ENCODE results near the gene HS2ST1.
"Not testable (repeated sequence)": the region's sequence is repeated elsewhere in the genome, so short reads cannot be mapped to it uniquely, and the experiment has no call there.

Gene HS2ST1

GRCh38 chr1:86955678-86956077 lies 41.2 kb downstream of the HS2ST1 start:
- TF ChIP-seq CTCF (IDR thresholded peaks at IDR 0.05; ENCODE audit: extremely low read depth, missing control alignments), result no peak
- DNase-seq (ENCODE audit: low spot score), result no peak

- TF ChIP-seq CTCF (IDR thresholded peaks at IDR 0.05; ENCODE audit: extremely low read depth, missing control alignments), result no peak
- DNase-seq (ENCODE audit: low spot score), result no peak
These were observed 41.8 kb downstream of the HS2ST1 start for GRCh38 chr1:86956221-86956620.

GRCh38 chr1:86957221-86957620 lies 42.8 kb downstream of the HS2ST1 start:
- DNase-seq (ENCODE audit: low spot score), result no peak
- TF ChIP-seq CTCF (IDR thresholded peaks at IDR 0.05; ENCODE audit: extremely low read depth, missing control alignments), result no peak

- DNase-seq (ENCODE audit: low spot score), result no peak
- no peak for TF ChIP-seq CTCF (IDR thresholded peaks at IDR 0.05; ENCODE audit: extremely low read depth, missing control alignments)
These were observed 46.1 kb downstream of the HS2ST1 start for GRCh38 chr1:86960548-86960947.

- not testable (repeated sequence) for DNase-seq (ENCODE audit: low spot score)
These were observed 49.4 kb downstream of the HS2ST1 start for GRCh38 chr1:86963841-86964240.

GRCh38 chr1:86965012-86965826 lies 50.8 kb downstream of the HS2ST1 start:
- DNase-seq (ENCODE audit: low spot score), result peak; percentile 16
- peak; percentile 16 for TF ChIP-seq CTCF (IDR thresholded peaks at IDR 0.05; ENCODE audit: extremely low read depth, missing control alignments)

GRCh38 chr1:86965827-86966182 lies 51.4 kb downstream of the HS2ST1 start:
- peak; percentile 42 for DNase-seq (ENCODE audit: low spot score)
- TF ChIP-seq CTCF (IDR thresholded peaks at IDR 0.05; ENCODE audit: extremely low read depth, missing control alignments), result no peak

- DNase-seq (ENCODE audit: low spot score), result no peak
- no peak for TF ChIP-seq CTCF (IDR thresholded peaks at IDR 0.05; ENCODE audit: extremely low read depth, missing control alignments)
These were observed 56.5 kb downstream of the HS2ST1 start for GRCh38 chr1:86970938-86971337.
